Fibroblast of skin of scalp (primary cell): ENCODE measurements around the gene POLN.

Source experiments
- DNase-seq: peaks from one replicate; pipeline ENCODE4 v3.0.0-alpha.2; 2013

POLN gene

DNA sequence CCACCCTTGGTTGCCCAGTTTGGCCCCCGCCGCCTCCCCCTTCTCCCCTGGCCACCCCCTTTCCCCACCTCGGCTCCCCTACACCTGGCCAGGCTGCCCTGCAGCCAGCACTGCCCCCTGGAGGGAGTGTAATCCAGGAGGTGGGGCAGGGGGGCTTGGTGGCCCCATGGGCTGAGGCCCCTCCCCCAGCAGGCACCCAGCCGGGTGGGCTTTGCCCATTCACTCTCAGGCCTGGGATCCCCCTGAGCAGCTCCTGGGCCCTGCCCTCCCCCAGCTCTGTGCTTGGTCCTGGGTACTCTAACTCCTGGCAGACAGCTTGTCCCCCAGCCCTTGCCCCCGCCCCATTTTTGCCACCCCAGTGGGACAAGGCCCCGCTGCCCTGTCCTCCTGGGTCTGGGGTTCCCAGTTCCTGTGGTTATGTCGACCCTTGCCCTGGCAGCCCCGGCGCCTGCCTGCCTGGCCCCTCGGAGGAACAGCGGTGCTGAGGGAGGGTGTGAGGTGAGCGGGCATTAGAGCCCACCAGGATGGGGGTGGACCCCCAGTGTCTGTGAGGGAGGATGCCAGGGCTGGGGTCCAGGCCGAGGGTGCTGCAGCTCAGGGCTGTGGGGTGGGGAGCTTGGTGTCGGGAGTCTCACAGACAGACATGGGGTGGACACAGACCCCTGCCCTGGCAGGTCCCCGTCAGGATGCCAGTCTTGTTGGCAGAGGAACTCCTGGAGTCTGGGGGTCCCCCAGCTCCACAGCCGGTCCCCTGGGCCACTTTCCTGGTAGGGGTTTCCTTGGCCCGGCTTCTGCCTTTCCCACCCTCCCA lies 172.6 kb downstream of the POLN start:
- no peak for DNase-seq

- no peak for DNase-seq
Measured at GRCh38 chr4:2068566-2068965, 173.4 kb downstream of the POLN start.

- no peak for DNase-seq
Measured at GRCh38 chr4:2068198-2068470, 173.8 kb downstream of the POLN start.

GRCh38 chr4:2067446-2068197 lies 174.3 kb downstream of the POLN start:
- no peak for DNase-seq

GRCh38 chr4:2066571-2067445 lies 175.1 kb downstream of the POLN start:
- DNase-seq = no peak

DNA sequence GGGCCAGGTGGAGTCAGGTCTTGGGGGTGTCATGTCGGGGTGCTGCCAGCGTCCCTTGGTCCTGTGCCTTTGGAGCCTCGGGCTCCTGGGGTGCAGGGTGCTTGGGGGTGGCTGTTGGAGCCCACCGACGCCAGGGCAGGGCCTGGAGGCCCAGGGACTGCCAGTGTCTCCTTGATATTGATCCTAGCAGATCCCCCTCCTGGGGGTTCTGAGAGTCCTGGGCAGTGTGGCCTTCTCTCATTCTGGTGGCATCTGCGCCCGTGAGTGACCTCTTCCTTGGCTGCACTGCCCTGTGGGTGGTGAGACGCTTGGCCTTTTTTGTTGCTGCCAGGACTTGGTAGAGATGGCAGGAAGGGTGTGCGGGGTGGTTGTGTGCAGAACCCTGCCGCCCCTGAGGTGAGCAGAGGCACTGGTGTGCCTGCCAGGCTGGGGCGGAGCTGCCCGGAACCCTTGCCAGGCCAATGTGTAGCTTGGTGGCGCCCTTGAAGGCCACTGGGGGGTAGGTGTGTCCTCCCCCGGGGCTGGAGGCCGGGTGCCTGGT lies 175.8 kb downstream of the POLN start:
- no peak for DNase-seq

DNA sequence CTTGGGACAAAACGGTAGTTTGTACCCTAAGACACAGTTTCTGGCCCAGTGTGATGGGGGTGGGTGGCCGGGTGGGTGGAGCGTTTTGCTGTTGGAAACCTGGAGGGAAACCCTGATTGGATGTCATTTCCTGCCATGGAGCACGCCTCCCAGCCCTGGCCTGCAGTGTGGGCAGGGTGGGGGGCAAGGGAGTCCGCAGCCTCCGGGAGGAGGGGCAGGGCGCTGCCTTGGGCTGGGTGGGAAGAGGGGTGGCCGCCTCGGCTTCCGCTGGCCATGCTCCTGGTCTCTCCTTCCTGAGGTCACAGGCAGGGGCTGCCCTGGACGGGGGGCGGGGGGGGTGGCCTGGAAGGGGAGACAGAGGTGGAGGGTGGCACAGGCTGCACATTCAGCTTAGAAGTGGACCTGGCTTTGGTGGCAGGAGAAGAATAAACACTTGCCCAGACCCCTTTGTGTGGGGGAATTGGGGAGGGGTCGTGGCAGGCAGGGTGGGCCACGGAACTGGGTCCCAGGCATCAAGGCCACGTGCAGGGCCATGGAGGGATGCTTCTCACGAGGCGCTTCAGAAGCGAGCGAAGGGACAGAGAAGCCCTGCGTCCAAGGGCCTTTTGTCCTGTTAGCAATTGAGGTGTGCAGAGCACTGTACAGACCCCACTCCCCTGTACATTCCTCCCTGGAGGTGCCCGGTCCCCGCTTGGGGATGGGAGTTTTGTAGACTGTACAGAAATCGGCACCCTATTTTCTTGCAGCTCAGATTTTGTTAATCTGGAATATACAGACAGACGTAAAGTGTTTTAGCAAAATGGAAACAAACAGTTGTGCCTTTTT lies 176.6 kb downstream of the POLN start:
- DNase-seq = no peak

DNA sequence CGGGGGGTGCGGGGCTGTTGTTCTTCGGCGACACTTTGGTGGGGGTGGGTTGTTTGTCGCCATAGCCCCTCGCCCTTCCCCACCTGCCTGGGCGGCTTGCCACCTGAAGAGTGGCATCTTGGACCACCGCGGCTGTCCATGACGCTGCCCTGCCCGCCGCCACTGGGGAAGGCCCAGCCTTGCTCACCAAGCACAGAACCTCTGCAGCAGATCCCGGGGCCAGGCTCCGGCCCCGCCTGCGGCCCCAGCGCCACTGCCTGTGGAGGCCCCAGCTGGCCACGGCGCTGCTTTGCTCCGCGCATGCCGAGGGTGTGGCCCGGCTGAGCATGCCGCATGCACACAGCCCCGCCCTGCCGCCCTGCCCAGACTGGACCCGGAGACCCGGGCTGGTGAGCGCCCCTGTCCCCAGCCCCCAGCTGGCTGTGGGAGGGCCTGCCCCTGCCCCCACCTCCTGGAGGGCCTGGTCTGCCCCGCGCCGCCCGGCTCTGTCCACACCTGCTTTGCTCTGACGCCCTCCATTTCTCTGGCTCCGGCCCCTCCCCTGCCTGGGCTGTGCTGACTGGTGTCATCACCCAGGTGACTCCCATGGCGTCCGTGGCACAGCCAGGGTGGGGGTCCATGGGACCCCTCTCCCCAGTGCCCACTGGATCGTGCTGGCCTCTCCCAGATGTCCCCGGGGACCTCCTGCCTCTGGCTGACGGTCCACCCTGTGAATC lies 177.5 kb downstream of the POLN start:
- DNase-seq = no peak

- no peak for DNase-seq
Measured at GRCh38 chr4:2063557-2064275, 178.2 kb downstream of the POLN start.

- DNase-seq = no peak
Measured at GRCh38 chr4:2062808-2063524, 179.0 kb downstream of the POLN start.

DNA sequence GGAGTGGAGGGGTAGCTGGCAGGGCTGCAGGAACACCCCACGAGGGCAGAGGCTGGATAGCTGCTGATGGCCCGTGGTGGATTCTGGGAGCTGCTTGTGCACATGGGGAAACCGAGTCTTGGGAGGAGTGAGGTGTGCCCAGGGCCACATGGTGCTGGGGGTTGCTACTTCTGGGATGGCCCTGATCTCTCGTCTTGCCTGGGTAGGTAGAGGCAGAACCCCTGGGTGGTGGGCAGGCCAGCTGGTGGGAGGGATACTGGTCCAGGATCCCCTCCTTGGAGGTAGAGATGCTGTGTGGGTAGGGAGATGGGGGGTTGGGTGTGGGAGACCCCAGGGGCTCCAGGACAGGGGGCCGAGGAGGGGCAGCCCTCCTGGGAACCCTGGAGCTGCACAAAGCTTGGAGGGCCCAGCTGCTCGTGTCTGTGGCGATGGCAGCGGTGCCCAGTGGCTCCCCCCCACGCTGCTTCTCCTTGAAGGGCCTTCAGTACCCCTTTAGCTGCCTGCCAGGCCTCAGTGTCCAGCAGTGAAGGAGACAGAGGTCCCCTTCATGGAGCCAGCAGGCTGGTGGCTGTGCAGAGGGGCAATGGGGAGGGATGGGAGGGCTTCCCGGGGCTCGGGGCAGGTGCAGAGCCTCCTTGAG lies 179.6 kb downstream of the POLN start:
- no peak for DNase-seq

DNA sequence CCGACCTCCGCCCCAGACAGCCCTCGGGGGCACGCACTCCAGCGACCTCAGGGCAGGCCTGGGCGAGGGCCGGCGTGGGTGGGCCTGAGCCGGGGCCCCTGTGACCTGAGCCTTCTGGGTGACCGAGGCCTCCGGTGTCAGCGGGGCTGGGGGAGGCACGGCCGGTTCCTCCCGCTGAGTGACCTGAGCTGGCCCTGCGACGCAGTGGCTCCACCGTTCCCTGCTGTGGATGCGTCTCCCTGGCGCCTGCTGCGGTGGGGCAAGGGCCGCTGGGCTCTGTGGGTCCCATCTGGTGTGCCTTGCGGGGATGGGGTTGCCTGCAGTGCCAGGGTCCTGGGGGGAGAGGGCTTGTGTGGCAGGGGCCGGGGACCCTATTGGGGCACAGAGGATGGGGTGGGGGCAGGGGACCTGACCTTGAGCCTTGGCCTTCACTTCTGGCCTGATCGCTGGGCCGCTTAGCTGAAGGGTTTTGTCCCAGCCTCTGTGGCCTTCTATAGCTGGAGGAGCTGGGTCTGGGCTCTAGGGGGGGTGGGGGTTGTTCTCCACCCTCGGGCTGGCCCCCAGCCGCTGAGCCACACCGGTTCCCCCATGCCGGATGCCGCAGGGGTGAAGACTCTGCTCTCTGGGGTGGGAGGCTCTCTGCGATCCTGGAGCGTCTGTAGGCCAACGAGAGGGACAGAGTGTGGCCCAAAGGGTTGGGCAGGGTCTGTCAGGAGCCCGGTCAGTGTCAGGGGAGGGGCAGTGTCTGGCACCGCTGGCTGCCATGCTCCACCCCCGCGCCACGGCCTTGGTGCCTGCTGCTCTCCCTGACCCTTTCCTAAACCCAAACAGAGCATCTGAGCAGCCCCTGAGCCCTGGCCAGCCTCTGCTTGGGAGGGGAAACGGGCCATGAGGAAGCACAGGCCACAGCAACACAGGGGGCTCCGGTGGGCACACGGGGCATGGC lies 180.5 kb downstream of the POLN start:
- no peak for DNase-seq

DNA sequence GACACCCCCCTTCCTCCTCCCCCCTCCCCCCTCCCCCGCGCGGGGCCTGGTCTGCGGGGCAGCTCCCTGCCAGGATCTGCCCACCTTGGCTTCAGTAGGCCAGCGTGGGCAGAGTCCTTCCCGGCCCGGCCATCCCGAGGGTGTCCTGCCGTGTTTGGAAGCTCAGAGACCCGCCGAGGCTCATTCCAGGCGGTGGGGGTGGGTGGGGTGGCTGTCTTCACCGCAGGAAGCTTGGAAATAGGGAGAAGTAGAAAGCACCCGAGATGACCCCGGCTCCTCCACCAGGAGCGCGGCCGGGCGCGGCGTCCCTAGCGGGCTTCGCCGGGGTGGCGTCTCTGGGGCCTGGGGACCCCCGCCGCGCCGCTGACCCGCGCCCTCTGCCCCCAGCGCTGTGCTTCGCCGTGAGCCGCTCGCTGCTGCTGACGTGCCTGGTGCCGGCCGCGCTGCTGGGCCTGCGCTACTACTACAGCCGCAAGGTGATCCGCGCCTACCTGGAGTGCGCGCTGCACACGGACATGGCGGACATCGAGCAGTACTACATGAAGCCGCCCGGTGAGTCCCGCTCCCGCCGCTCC lies 181.2 kb downstream of the POLN start:
- DNase-seq = no peak

- no peak for DNase-seq
Measured at GRCh38 chr4:2059726-2060602, 182.0 kb downstream of the POLN start.

GRCh38 chr4:2059046-2059725 lies 182.7 kb downstream of the POLN start, which contains the start of gene NAT8L:
NAT8L (plus strand) TSS chr4:2059327; CDS start chr4:2059512, 185 bp downstream.
- no peak for DNase-seq
